ENCODE measurements around the gene FXYD1.

FXYD1 gene

GRCh38 chr19:35133826-35134225, 4.8 kb upstream of the FXYD1 start:
- no peak for TF ChIP-seq CTCF (IDR thresholded peaks at IDR 0.05; ENCODE audit: low read depth, low read length)
- no peak for DNase-seq
- no peaks in the 10 kb centered on the region for H3K36me3 ChIP-seq
- no peak overlapping the region for H3K4me3 ChIP-seq (ENCODE audit: low read depth, low read length)
- H3K27me3 ChIP-seq, result no peaks in the 10 kb centered on the region
- H3K4me1 ChIP-seq, result no peaks in the 10 kb centered on the region
- no peaks in the 10 kb centered on the region for H3K9me3 ChIP-seq

- no peaks in the 10 kb centered on the region for H3K9me3 ChIP-seq
- TF ChIP-seq CTCF (IDR thresholded peaks at IDR 0.05; ENCODE audit: low read depth, low read length), result no peak
- no peak within 1 kb of the TSS for H3K4me3 ChIP-seq (ENCODE audit: low read depth, low read length)
- no peak for DNase-seq
- H3K36me3 ChIP-seq, result no peaks in the 10 kb centered on the region
- H3K27me3 ChIP-seq, result no peaks in the 10 kb centered on the region
- H3K4me1 ChIP-seq, result no peaks in the 10 kb centered on the region
These were observed 3.9 kb upstream of the FXYD1 start, which contains the start of gene LGI4 for GRCh38 chr19:35134601-35135242. TSS of gene LGI4 (minus strand) at chr19:35135059. CDS start at chr19:35134680, 379 bp downstream.

GRCh38 chr19:35135389-35135909, 3.2 kb upstream of the FXYD1 start:
- Histone ChIP-seq H3K36me3 (no peaks in the 10 kb centered on the region), H3K4me3 (ENCODE audit: low read depth, low read length) (no peak overlapping the region), H3K9me3 (no peaks in the 10 kb centered on the region), H3K4me1 (no peaks in the 10 kb centered on the region), H3K27me3 (no peaks in the 10 kb centered on the region)
- peak; percentile 85 for TF ChIP-seq CTCF (IDR thresholded peaks at IDR 0.05; ENCODE audit: low read depth, low read length)
- peak; percentile 81 for DNase-seq

GRCh38 chr19:35136231-35136630, 2.4 kb upstream of the FXYD1 start:
- H3K9me3 ChIP-seq, result no peaks in the 10 kb centered on the region
- TF ChIP-seq CTCF (IDR thresholded peaks at IDR 0.05; ENCODE audit: low read depth, low read length), result no peak
- H3K4me1 ChIP-seq, result peaks cover 4% of the 10 kb centered on the region
- no peaks in the 10 kb centered on the region for H3K36me3 ChIP-seq
- H3K27me3 ChIP-seq, result no peaks in the 10 kb centered on the region
- no peak overlapping the region for H3K4me3 ChIP-seq (ENCODE audit: low read depth, low read length)
- no peak for DNase-seq

- no peak for TF ChIP-seq CTCF (IDR thresholded peaks at IDR 0.05; ENCODE audit: low read depth, low read length)
- DNase-seq, result no peak
- no peaks in the 10 kb centered on the region for H3K9me3 ChIP-seq
- no peak overlapping the region for H3K4me3 ChIP-seq (ENCODE audit: low read depth, low read length)
- no peaks in the 10 kb centered on the region for H3K36me3 ChIP-seq
- peaks cover 4% of the 10 kb centered on the region for H3K4me1 ChIP-seq
- H3K27me3 ChIP-seq, result peaks cover 7% of the 10 kb centered on the region
These were observed 1.5 kb upstream of the FXYD1 start for GRCh38 chr19:35136977-35137702.

Measured in BE2C (cell line).